ENCODE data around the gene KRABD2.
A peak's percentile ranks its signal among the peaks of the same experiment; 100 is the strongest.

Gene KRABD2

DNA sequence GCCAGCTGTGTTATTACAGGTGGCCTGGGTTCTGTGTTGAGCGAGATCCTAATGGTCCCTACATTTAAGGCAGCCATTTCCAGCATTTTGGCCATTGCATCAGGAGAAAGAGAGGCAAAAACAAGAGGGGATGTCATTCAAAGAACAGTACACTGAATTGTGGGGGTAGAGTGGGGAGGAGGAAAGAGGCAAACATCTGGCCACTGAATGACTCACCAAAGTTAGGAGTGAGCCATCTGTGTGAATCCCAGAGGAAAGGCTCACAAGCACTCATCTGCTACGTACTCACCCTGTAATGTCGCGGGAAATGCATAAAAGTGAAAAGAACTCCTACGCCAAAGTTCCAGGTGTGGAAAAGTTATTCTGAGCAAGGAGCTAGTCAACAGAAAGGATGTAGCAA is 16.7 kb downstream of the KRABD2 start:
- Histone ChIP-seq H3K9ac (ENCODE audit: extremely low read depth, insufficient read length, low read length) (no peak overlapping the region), H3K23ac (ENCODE audit: insufficient read length, low read depth, low read length) (no peak overlapping the region), H2AK5ac (ENCODE audit: insufficient read length, low read length) (no peak overlapping the region), H3K27me3 (ENCODE audit: insufficient read depth, low read length) (no peaks in the 10 kb centered on the region), H3K4me1 (ENCODE audit: insufficient read depth, low read length) (peaks cover 16% of the 10 kb centered on the region; the same call in 1 of the 2 replicates), H3K79me1 (ENCODE audit: insufficient read depth, low read depth, low read length, poor library complexity, severe bottlenecking) (no peaks in the 10 kb centered on the region), H3K56ac (ENCODE audit: insufficient read length, low read depth, low read length) (no peak overlapping the region), H3K14ac (ENCODE audit: insufficient read depth, low read length) (no peak overlapping the region), H2BK5ac (ENCODE audit: insufficient read length, low read length) (no peak overlapping the region), H4K91ac (ENCODE audit: insufficient read length, low read depth, low read length) (no peak overlapping the region), H4K8ac (replicated peaks; ENCODE audit: insufficient read length, low read depth, low read length) (no peak overlapping the region), H2BK12ac (ENCODE audit: insufficient read length, low read depth, low read length) (no peak overlapping the region), H2BK15ac (ENCODE audit: low read depth, low read length) (no peak overlapping the region), H4K20me1 (ENCODE audit: control insufficient read depth, insufficient read depth, insufficient read length) (no peaks in the 10 kb centered on the region), H2AFZ (ENCODE audit: low read length) (no peak overlapping the region), H3K9me3 (ENCODE audit: control insufficient read depth, low read depth, low read length) (no peaks in the 10 kb centered on the region), H3K4ac (ENCODE audit: low read depth, low read length) (no peak overlapping the region), H3K23me2 (ENCODE audit: insufficient read length, low read depth, low read length, poor library complexity, severe bottlenecking) (no peaks in the 10 kb centered on the region), H3K4me2 (ENCODE audit: insufficient read depth, insufficient read length, low read length) (no peak overlapping the region), H3T11ph (ENCODE audit: low read length) (no peak overlapping the region), H2BK120ac (ENCODE audit: low read depth, low read length, poor library complexity, severe bottlenecking) (no peak overlapping the region), H3K27ac (ENCODE audit: insufficient read length, low read depth, low read length) (peak overlapping the region; percentile 34), H3K18ac (ENCODE audit: insufficient read length, low read depth, low read length) (no peak overlapping the region), H2BK20ac (ENCODE audit: low read depth, low read length, poor library complexity, severe bottlenecking) (no peak overlapping the region), H3K79me2 (ENCODE audit: insufficient read depth, low read length) (no peaks in the 10 kb centered on the region), H4K5ac (ENCODE audit: insufficient read length, low read depth, low read length) (no peak overlapping the region)
- WGBS (ENCODE audit: extremely low coverage, insufficient read length, low lambda C conversion rate) = no CpG with 5 or more reads among the region's 5 CpGs
- peak overlapping the region; percentile 0 to 77 (median 46); a peak in 6 of 7 replicates for H3K27ac Mint-ChIP-seq
- H3K9me3 Mint-ChIP-seq = peaks cover 0 to 3% of the 10 kb centered on the region in 2 experiments; a peak in 1 of 5 replicates
- H3K36me3 Mint-ChIP-seq (ENCODE audit: insufficient read depth in 1 of 3, low read depth in 3 of 3) = no peaks in the 10 kb centered on the region; a peak in 1 of 7 replicates
- DNase-seq = no peak
- no peaks in the 10 kb centered on the region for H3K27me3 Mint-ChIP-seq (ENCODE audit: low read depth)
- TF ChIP-seq, protein P1, sequence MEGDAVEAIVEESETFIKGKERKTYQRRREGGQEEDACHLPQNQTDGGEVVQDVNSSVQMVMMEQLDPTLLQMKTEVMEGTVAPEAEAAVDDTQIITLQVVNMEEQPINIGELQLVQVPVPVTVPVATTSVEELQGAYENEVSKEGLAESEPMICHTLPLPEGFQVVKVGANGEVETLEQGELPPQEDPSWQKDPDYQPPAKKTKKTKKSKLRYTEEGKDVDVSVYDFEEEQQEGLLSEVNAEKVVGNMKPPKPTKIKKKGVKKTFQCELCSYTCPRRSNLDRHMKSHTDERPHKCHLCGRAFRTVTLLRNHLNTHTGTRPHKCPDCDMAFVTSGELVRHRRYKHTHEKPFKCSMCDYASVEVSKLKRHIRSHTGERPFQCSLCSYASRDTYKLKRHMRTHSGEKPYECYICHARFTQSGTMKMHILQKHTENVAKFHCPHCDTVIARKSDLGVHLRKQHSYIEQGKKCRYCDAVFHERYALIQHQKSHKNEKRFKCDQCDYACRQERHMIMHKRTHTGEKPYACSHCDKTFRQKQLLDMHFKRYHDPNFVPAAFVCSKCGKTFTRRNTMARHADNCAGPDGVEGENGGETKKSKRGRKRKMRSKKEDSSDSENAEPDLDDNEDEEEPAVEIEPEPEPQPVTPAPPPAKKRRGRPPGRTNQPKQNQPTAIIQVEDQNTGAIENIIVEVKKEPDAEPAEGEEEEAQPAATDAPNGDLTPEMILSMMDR (conservative IDR thresholded peaks at IDR 0.05) = no peak
- H3K4me1 Mint-ChIP-seq = peaks cover 18% of the 10 kb centered on the region in 2 experiments
- peak overlapping the region in 1 of 2 experiments; percentile 50; a peak in 2 of 5 replicates for H3K4me3 Mint-ChIP-seq

Data from H9 (cell line).